Activated CD4-positive, alpha-beta T cell treated with anti-CD3 and anti-CD28 coated beads, Interleukin-2, Interleukin-6, amounts not matched to agents 100 ng/mL and 50 ng/mL, durations not matched to agents 16 hours and 8 hours (primary cell): ENCODE data around the gene GOLGA6D.
"Not testable (repeated sequence)": the region's sequence is repeated elsewhere in the genome, so short reads cannot be mapped to it uniquely, and the experiment has no call there.

ENCODE experiments used
- DNase-seq: peaks from one replicate; pipeline ENCODE4 v3.0.0-alpha.2; 2020

The GOLGA6D gene

GRCh38 chr15:75333654-75334419 lies 51.2 kb downstream of the GOLGA6D start:
- not testable (repeated sequence) for DNase-seq

GRCh38 chr15:75335313-75335704 lies 52.7 kb downstream of the GOLGA6D start:
- no peak for DNase-seq

- peak; percentile 93 for DNase-seq
Measured at GRCh38 chr15:75335705-75336355, 53.2 kb downstream of the GOLGA6D start, which contains the start of gene COMMD4. Gene COMMD4, plus strand, starts transcription at chr15:75336063. Its CDS starts 27 bp downstream, at chr15:75336090.

GRCh38 chr15:75338661-75339240 lies 56.1 kb downstream of the GOLGA6D start:
- DNase-seq: no peak

GRCh38 chr15:75339531-75340240 lies 57.1 kb downstream of the GOLGA6D start:
- DNase-seq: no peak

- DNase-seq: no peak
Measured at GRCh38 chr15:75342221-75342620, 59.6 kb downstream of the GOLGA6D start.

GRCh38 chr15:75343953-75344352 lies 61.3 kb downstream of the GOLGA6D start:
- not testable (repeated sequence) for DNase-seq
